H9 (cell line): ENCODE data around the gene IL18R1. TPM values are rescaled to one million over a fixed set of nuclear protein-coding genes. Genes with fewer than 3 reads are reported as not detected.

Experiments
- DNase-seq: peaks from one replicate; pipeline ENCODE4 v3.0.0-alpha.2; 2017
- H2AFZ ChIP-seq: one replicate; pipeline ENCODE4 v1.6.1; 2013; ENCODE audit warnings: mild to moderate bottlenecking, low read length, control low read depth, moderate library complexity
- H2AK5ac ChIP-seq: 2 replicates; pipeline ENCODE4 v1.6.1; 2013; ENCODE audit warnings: low read length, control low read depth, mixed read lengths; ENCODE audit not compliant: insufficient read length
- H2BK120ac ChIP-seq: one replicate; pipeline ENCODE4 v1.6.1; 2013; ENCODE audit warnings: low read depth, mild to moderate bottlenecking, low read length, control low read depth, inconsistent platforms; ENCODE audit not compliant: poor library complexity, severe bottlenecking
- H2BK12ac ChIP-seq: 2 replicates; pipeline ENCODE4 v1.6.1; 2013; ENCODE audit warnings: low read length, control low read depth, mixed read lengths, low read depth; ENCODE audit not compliant: insufficient read length
- H2BK15ac ChIP-seq: 2 replicates; pipeline ENCODE4 v1.6.1; 2013; ENCODE audit warnings: low read depth, low read length, control low read depth
- H2BK20ac ChIP-seq: one replicate; pipeline ENCODE4 v1.6.1; 2013; ENCODE audit warnings: low read depth, mild to moderate bottlenecking, low read length, control low read depth, inconsistent platforms; ENCODE audit not compliant: poor library complexity, severe bottlenecking
- H2BK5ac ChIP-seq: 2 replicates; pipeline ENCODE4 v1.6.1; 2013; ENCODE audit warnings: low read length, control low read depth, mixed read lengths; ENCODE audit not compliant: insufficient read length
- H3K14ac ChIP-seq: 2 replicates; pipeline ENCODE4 v1.6.1; 2013; ENCODE audit warnings: low read length, control low read depth; ENCODE audit not compliant: insufficient read depth
- H3K18ac ChIP-seq: 2 replicates; pipeline ENCODE4 v1.6.1; 2013; ENCODE audit warnings: low read depth, mild to moderate bottlenecking, mixed read lengths, low read length, control low read depth; ENCODE audit not compliant: insufficient read length
- H3K23ac ChIP-seq: 2 replicates; pipeline ENCODE4 v1.6.1; 2013; ENCODE audit warnings: low read length, control low read depth, mixed read lengths, low read depth; ENCODE audit not compliant: insufficient read length
- H3K23me2 ChIP-seq: 2 replicates; pipeline ENCODE4 v1.6.1; 2013; ENCODE audit warnings: low read depth, mild to moderate bottlenecking, mixed read lengths, low read length, control low read depth; ENCODE audit not compliant: insufficient read length, poor library complexity, severe bottlenecking
- H3K27ac ChIP-seq: 2 replicates; pipeline ENCODE4 v1.5.1; 2013; ENCODE audit warnings: low read length, control low read depth, mixed read lengths, low read depth; ENCODE audit not compliant: insufficient read length
- H3K27me3 ChIP-seq: 2 replicates; pipeline ENCODE4 v1.6.1; 2013; ENCODE audit warnings: low read length, control low read depth, inconsistent platforms; ENCODE audit not compliant: insufficient read depth
- H3K4ac ChIP-seq: 2 replicates; pipeline ENCODE4 v1.6.1; 2013; ENCODE audit warnings: low read depth, mild to moderate bottlenecking, control low read depth, inconsistent platforms, low read length, moderate library complexity
- H3K4me1 ChIP-seq: 2 replicates; pipeline ENCODE4 v1.6.1; 2013; ENCODE audit warnings: low read length, control low read depth, inconsistent platforms; ENCODE audit not compliant: insufficient read depth
- H3K4me2 ChIP-seq: 2 replicates; pipeline ENCODE4 v1.6.1; 2013; ENCODE audit warnings: low read length, control low read depth, mixed read lengths; ENCODE audit not compliant: insufficient read length, insufficient read depth
- H3K56ac ChIP-seq: 2 replicates; pipeline ENCODE4 v1.6.1; 2013; ENCODE audit warnings: low read depth, mild to moderate bottlenecking, mixed read lengths, low read length, control low read depth; ENCODE audit not compliant: insufficient read length
- H3K79me1 ChIP-seq: 2 replicates; pipeline ENCODE4 v1.6.1; 2013; ENCODE audit warnings: low read depth, mild to moderate bottlenecking, moderate library complexity, low read length, control low read depth, inconsistent platforms; ENCODE audit not compliant: insufficient read depth, poor library complexity, severe bottlenecking
- H3K79me2 ChIP-seq: 2 replicates; pipeline ENCODE4 v1.6.1; 2013; ENCODE audit warnings: low read length, control low read depth, inconsistent platforms; ENCODE audit not compliant: insufficient read depth
- H3K9ac ChIP-seq: 2 replicates; pipeline ENCODE4 v1.6.1; 2013; ENCODE audit warnings: low read length, control low read depth, mixed read lengths; ENCODE audit not compliant: insufficient read length; ENCODE audit errors: extremely low read depth
- H3K9me3 ChIP-seq: one replicate; pipeline ENCODE4 v1.6.1; 2013; ENCODE audit warnings: low read depth, low read length, inconsistent platforms; ENCODE audit not compliant: control insufficient read depth
- H3T11ph ChIP-seq: one replicate; pipeline ENCODE4 v1.6.1; 2013; ENCODE audit warnings: mild to moderate bottlenecking, low read length, control low read depth, inconsistent platforms
- H4K20me1 ChIP-seq: one replicate; pipeline ENCODE4 v1.6.1; 2013; ENCODE audit not compliant: control insufficient read depth, insufficient read length, insufficient read depth
- H4K5ac ChIP-seq: 2 replicates; pipeline ENCODE4 v1.6.1; 2013; ENCODE audit warnings: low read depth, mild to moderate bottlenecking, mixed read lengths, low read length, control low read depth; ENCODE audit not compliant: insufficient read length
- H4K8ac ChIP-seq: replicated peaks from 2 replicates; pipeline ENCODE4 v1.6.1; 2013; ENCODE audit warnings: low read length, control low read depth, mixed read lengths, low read depth; ENCODE audit not compliant: insufficient read length
- H4K91ac ChIP-seq: 2 replicates; pipeline ENCODE4 v1.6.1; 2013; ENCODE audit warnings: low read depth, mild to moderate bottlenecking, moderate library complexity, mixed read lengths, low read length, control low read depth; ENCODE audit not compliant: insufficient read length
- H3K27ac Mint-ChIP-seq, 3 experiments: 2 replicates in 2 of 3; 3 replicates in 1 of 3; pipeline ENCODE4 v1.8.0; 2020 to 2021; ENCODE audit warnings: mixed read lengths in 3 of 3, mild to moderate bottlenecking in 1 of 3, moderate library complexity in 1 of 3
- H3K27me3 Mint-ChIP-seq: 2 replicates; pipeline ENCODE4 v1.8.0; 2021; ENCODE audit warnings: low read depth, mild to moderate bottlenecking, moderate library complexity, mixed read lengths
- H3K36me3 Mint-ChIP-seq, 3 experiments: 2 replicates in 2 of 3; 3 replicates in 1 of 3; pipeline ENCODE4 v1.8.0; 2020 to 2021; ENCODE audit warnings: low read depth in 3 of 3, mixed read lengths in 3 of 3; ENCODE audit not compliant: insufficient read depth in 1 of 3
- H3K4me1 Mint-ChIP-seq, 2 experiments: 2 replicates each; pipeline ENCODE4 v1.8.0; 2020; ENCODE audit warnings: mixed read lengths in 2 of 2
- H3K4me3 Mint-ChIP-seq, 2 experiments: 2 replicates in 1 of 2; 3 replicates in 1 of 2; pipeline ENCODE4 v1.8.0; 2020 to 2021; ENCODE audit warnings: mild to moderate bottlenecking in 2 of 2, mixed read lengths in 2 of 2, moderate library complexity in 1 of 2
- H3K9me3 Mint-ChIP-seq, 2 experiments: 2 replicates in 1 of 2; 3 replicates in 1 of 2; pipeline ENCODE4 v1.8.0; 2020; ENCODE audit warnings: mild to moderate bottlenecking in 2 of 2, mixed read lengths in 2 of 2, moderate library complexity in 1 of 2
- WGBS: extraction: QIAGEN DNeasy Blood & Tissue Kit; methylation state at CpG from one replicate; pipeline ENCODE4 v1.1.7; 2013; ENCODE audit warnings: missing lambda C conversion rate, low lambda C conversion rate, mixed read lengths; ENCODE audit not compliant: insufficient read length; ENCODE audit errors: extremely low coverage; 5-methylcytosine and 5-hydroxymethylcytosine counted together
- total RNA-seq: library from RNA; stranded (reverse); gene quantifications from 2 replicates; pipeline ENCODE4 v1.2.1, GENCODE V29; 2021
- TF ChIP-seq, protein P1 (sequence below): fragments of 200-600 bp; sonication (generic); conservative IDR thresholded peaks from 3 replicates; pipeline ENCODE4 v1.8.0; 2021; ENCODE audit warnings: antibody characterized with exemption, mild to moderate bottlenecking

Gene IL18R1
- total RNA-seq, 1 experiment from 2014 or later: not detected

DNA sequence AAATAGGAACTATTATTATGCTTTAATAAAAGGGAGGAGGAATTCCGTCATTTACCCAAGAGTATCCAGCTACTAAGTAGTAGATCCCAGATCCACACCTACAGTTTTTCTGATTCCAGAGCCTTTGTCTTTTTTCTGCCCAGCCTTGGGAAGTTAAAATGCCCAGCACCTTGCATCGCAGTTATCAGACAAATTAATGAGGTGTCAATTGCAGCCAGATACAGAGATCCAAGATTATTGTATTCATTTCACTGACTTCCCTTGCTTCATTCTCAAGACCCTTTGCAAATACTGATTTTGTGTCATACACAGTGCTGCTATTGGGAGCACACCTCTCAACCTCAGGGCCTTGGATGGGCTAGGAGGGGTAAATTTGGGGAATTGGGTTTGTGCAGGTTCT lies 1.1 kb downstream of the IL18R1 start:
- Histone ChIP-seq H3T11ph (no peak overlapping the region), H3K18ac (no peak overlapping the region), H3K23me2 (no peaks in the 10 kb centered on the region), H3K27me3 (no peaks in the 10 kb centered on the region; the same call in 1 of the 2 replicates), H3K9me3 (no peaks in the 10 kb centered on the region), H3K79me1 (no peaks in the 10 kb centered on the region), H2BK5ac (no peak overlapping the region), H3K79me2 (no peaks in the 10 kb centered on the region), H2BK120ac (no peak overlapping the region), H2AFZ (no peak overlapping the region), H2AK5ac (no peak overlapping the region), H3K14ac (no peak overlapping the region), H4K20me1 (no peaks in the 10 kb centered on the region), H3K4ac (no peak overlapping the region), H3K4me1 (no peaks in the 10 kb centered on the region), H4K8ac (no peak overlapping the region), H4K91ac (no peak overlapping the region), H3K9ac (no peak overlapping the region), H2BK15ac (no peak overlapping the region), H2BK12ac (no peak overlapping the region), H3K56ac (no peak overlapping the region), H3K4me2 (no peak overlapping the region), H4K5ac (no peak overlapping the region), H3K23ac (no peak overlapping the region), H2BK20ac (no peak overlapping the region), H3K27ac (no peak overlapping the region)
- WGBS: no CpG with 5 or more reads among the region's 2 CpGs
- Mint-ChIP-seq H3K4me1 (peaks cover 9 to 10% of the 10 kb centered on the region in 2 experiments), H3K36me3 (no peaks in the 10 kb centered on the region), H3K27me3 (peaks cover 36% of the 10 kb centered on the region), H3K9me3 (no peaks in the 10 kb centered on the region), H3K4me3 (no peak overlapping the region), H3K27ac (no peak overlapping the region)
- TF ChIP-seq, protein P1, sequence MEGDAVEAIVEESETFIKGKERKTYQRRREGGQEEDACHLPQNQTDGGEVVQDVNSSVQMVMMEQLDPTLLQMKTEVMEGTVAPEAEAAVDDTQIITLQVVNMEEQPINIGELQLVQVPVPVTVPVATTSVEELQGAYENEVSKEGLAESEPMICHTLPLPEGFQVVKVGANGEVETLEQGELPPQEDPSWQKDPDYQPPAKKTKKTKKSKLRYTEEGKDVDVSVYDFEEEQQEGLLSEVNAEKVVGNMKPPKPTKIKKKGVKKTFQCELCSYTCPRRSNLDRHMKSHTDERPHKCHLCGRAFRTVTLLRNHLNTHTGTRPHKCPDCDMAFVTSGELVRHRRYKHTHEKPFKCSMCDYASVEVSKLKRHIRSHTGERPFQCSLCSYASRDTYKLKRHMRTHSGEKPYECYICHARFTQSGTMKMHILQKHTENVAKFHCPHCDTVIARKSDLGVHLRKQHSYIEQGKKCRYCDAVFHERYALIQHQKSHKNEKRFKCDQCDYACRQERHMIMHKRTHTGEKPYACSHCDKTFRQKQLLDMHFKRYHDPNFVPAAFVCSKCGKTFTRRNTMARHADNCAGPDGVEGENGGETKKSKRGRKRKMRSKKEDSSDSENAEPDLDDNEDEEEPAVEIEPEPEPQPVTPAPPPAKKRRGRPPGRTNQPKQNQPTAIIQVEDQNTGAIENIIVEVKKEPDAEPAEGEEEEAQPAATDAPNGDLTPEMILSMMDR: no peak
- DNase-seq: no peak
